CD14-positive monocyte (primary cell): ENCODE data around the gene CTSD. TPM values are rescaled to one million over a fixed set of nuclear protein-coding genes. Genes with fewer than 3 reads are reported as not detected.
"Not testable (repeated sequence)": the region's sequence is repeated elsewhere in the genome, so short reads cannot be mapped to it uniquely, and the experiment has no call there.

Source experiments
- DNase-seq, 3 donors: peaks; one replicate each; pipeline ENCODE4 v3.0.0-alpha.2; 2011 to 2022
- H2AFZ ChIP-seq: 2 replicates; pipeline ENCODE4 v1.6.0; 2012; ENCODE audit warnings: mild to moderate bottlenecking, low read depth, low read length, inconsistent platforms; ENCODE audit not compliant: insufficient read depth, poor library complexity, severe bottlenecking
- H3K27ac ChIP-seq, 2 donors: 1 replicate in 1 of 2; 2 replicates in 1 of 2; pipeline ENCODE4 v1.5.1; 2012 to 2013; ENCODE audit warnings: low read length in 2 of 2, control low read depth in 1 of 2, inconsistent platforms in 1 of 2, low read depth in 1 of 2, mild to moderate bottlenecking in 1 of 2
- H3K27me3 ChIP-seq, 2 donors: one replicate each; pipeline versions ENCODE4 v1.6.0 to v1.6.1; 2011 to 2013; ENCODE audit warnings: low read length in 2 of 2; ENCODE audit not compliant: control insufficient read depth in 2 of 2, insufficient read depth in 2 of 2
- H3K36me3 ChIP-seq, 2 donors: replicated peaks in 1 of 2; 1 replicate in 1 of 2; 2 replicates in 1 of 2; pipeline versions ENCODE4 v1.5.1 to v1.6.1; 2012 to 2013; ENCODE audit warnings: low read length in 2 of 2, control low read depth in 1 of 2, inconsistent platforms in 1 of 2, mild to moderate bottlenecking in 1 of 2; ENCODE audit not compliant: insufficient read depth in 2 of 2, control insufficient read depth in 1 of 2
- H3K4me1 ChIP-seq, 2 donors: 1 replicate in 1 of 2; 2 replicates in 1 of 2; pipeline versions ENCODE4 v1.5.1 to v1.6.1; 2012 to 2013; ENCODE audit warnings: low read length in 2 of 2, control low read depth in 1 of 2, inconsistent platforms in 1 of 2, mild to moderate bottlenecking in 1 of 2, moderate library complexity in 1 of 2; ENCODE audit not compliant: insufficient read depth in 2 of 2, control insufficient read depth in 1 of 2
- H3K4me2 ChIP-seq: replicated peaks from 2 replicates; pipeline ENCODE3; 2012; ENCODE audit warnings: low read length, moderate library complexity, mild to moderate bottlenecking; ENCODE audit not compliant: poor library complexity, severe bottlenecking; ENCODE audit errors: extremely low read depth
- H3K4me3 ChIP-seq, 3 experiments: fragments of 200-600 bp in 1 of 3; sonication (generic) in 1 of 3; replicated peaks in 1 of 3; 1 replicate in 2 of 3; 2 replicates in 1 of 3; pipeline ENCODE4 v1.5.1; 2011 to 2013; ENCODE audit warnings: low read length in 3 of 3, mild to moderate bottlenecking in 3 of 3, control low read depth in 2 of 3, low read depth in 2 of 3, inconsistent platforms in 1 of 3, moderate library complexity in 1 of 3
- H3K79me2 ChIP-seq: 2 replicates; pipeline ENCODE4 v1.6.0; 2012; ENCODE audit warnings: mild to moderate bottlenecking, control low read depth, inconsistent platforms, low read length, moderate library complexity; ENCODE audit not compliant: insufficient read depth
- H3K9ac ChIP-seq: 2 replicates; pipeline ENCODE4 v1.6.0; 2017; ENCODE audit warnings: low read length, mild to moderate bottlenecking; ENCODE audit not compliant: insufficient read depth, poor library complexity, severe bottlenecking
- H3K9me3 ChIP-seq, 2 donors: replicated peaks in 1 of 2; 1 replicate in 1 of 2; 2 replicates in 1 of 2; pipeline versions ENCODE4 v1.5.1 to v1.6.1; 2012 to 2013; ENCODE audit warnings: low read length in 2 of 2, control low read depth in 1 of 2; ENCODE audit not compliant: control insufficient read depth in 1 of 2, insufficient read depth in 1 of 2
- H4K20me1 ChIP-seq: 2 replicates; pipeline ENCODE4 v1.6.0; 2012; ENCODE audit warnings: mild to moderate bottlenecking, low read length, control low read depth, moderate library complexity; ENCODE audit not compliant: insufficient read depth
- H3K27ac Mint-ChIP-seq, 7 donors: one replicate each; pipeline ENCODE4 v1.8.0; 2020; ENCODE audit warnings: mild to moderate bottlenecking in 7 of 7, mixed read lengths in 7 of 7, moderate library complexity in 6 of 7, inconsistent platforms in 2 of 7
- H3K27me3 Mint-ChIP-seq, 3 donors: one replicate each; pipeline ENCODE4 v1.8.0; 2021 to 2022; ENCODE audit warnings: low read depth in 3 of 3, mild to moderate bottlenecking in 3 of 3, mixed read lengths in 3 of 3, moderate library complexity in 3 of 3, inconsistent platforms in 1 of 3
- H3K36me3 Mint-ChIP-seq, 2 donors: one replicate each; pipeline ENCODE4 v1.8.0; 2020; ENCODE audit warnings: mixed read lengths in 2 of 2, inconsistent platforms in 1 of 2, mild to moderate bottlenecking in 1 of 2
- H3K4me1 Mint-ChIP-seq: one replicate; pipeline ENCODE4 v1.8.0; 2020; ENCODE audit warnings: mild to moderate bottlenecking, mixed read lengths
- H3K4me3 Mint-ChIP-seq, 2 donors: one replicate each; pipeline ENCODE4 v1.8.0; 2020; ENCODE audit warnings: mild to moderate bottlenecking in 2 of 2, mixed read lengths in 2 of 2, moderate library complexity in 1 of 2
- H3K9me3 Mint-ChIP-seq, 7 donors: one replicate each; pipeline ENCODE4 v1.8.0; 2020 to 2022; ENCODE audit warnings: mixed read lengths in 7 of 7, mild to moderate bottlenecking in 6 of 7, moderate library complexity in 6 of 7, inconsistent platforms in 2 of 7
- CTCF ChIP-seq: fragments of 200-600 bp; IDR thresholded peaks from one replicate; pipeline ENCODE4 v1.8.0; 2022; ENCODE audit warnings: antibody characterized with exemption, mild to moderate bottlenecking
- WGBS: methylation state at CpG from one replicate; pipeline ENCODE4 v1.1.5; 2013; ENCODE audit warnings: missing lambda C conversion rate; ENCODE audit not compliant: insufficient coverage; 5-methylcytosine and 5-hydroxymethylcytosine counted together
- intact Hi-C, 2 donors: fragments of 100-400 bp; cut with micrococcal nuclease; formaldehyde crosslinking; loops; one replicate each; pipeline versions ENCODE4 v1.15.0 to v1.15.1; 2023
- polyA minus RNA-seq: library from RNA; depleted of rRNA, polyadenylated mRNA; stranded (reverse); fragments of >200 nt; gene quantifications from 2 replicates; pipeline ENCODE4 v1.2.3, GENCODE V29; 2012
- polyA plus RNA-seq, 3 donors: library from polyadenylated mRNA; depleted of rRNA in 1 of 3; unstranded in 2 of 3; stranded (reverse) in 1 of 3; fragments of 300-500 nt in 2 of 3; fragments of >200 nt in 1 of 3; fragmentation: Illumina TruSeq in 2 of 3; gene quantifications; 1 replicate in 2 of 3; 2 replicates in 1 of 3; pipeline ENCODE4 v1.2.3, GENCODE V29; 2012 to 2021
- total RNA-seq, 12 experiments: library from RNA in 1 of 12; stranded (reverse) in 1 of 12; fragments of 120-200 nt in 1 of 12; gene quantifications; one replicate each; pipeline ENCODE4 v1.2.4 and lab custom pipeline; 2013 to 2026; ENCODE audit warnings: mixed read lengths in 6 of 12, inconsistent platforms in 1 of 12

The CTSD gene
- 542 TPM for total RNA-seq (2013)
- polyA plus RNA-seq (1,000 to 10,000 TPM in 1 of 3 donors, 100 to 1,000 TPM in 2; 835 to 1,372 (median 855) TPM), polyA minus RNA-seq (451 and 790 TPM in 2 replicates), total RNA-seq (lab: John Stamatoyannopoulos, UW) (25.8 to 311 (median 163) reads per million in 11 experiments)

DNA sequence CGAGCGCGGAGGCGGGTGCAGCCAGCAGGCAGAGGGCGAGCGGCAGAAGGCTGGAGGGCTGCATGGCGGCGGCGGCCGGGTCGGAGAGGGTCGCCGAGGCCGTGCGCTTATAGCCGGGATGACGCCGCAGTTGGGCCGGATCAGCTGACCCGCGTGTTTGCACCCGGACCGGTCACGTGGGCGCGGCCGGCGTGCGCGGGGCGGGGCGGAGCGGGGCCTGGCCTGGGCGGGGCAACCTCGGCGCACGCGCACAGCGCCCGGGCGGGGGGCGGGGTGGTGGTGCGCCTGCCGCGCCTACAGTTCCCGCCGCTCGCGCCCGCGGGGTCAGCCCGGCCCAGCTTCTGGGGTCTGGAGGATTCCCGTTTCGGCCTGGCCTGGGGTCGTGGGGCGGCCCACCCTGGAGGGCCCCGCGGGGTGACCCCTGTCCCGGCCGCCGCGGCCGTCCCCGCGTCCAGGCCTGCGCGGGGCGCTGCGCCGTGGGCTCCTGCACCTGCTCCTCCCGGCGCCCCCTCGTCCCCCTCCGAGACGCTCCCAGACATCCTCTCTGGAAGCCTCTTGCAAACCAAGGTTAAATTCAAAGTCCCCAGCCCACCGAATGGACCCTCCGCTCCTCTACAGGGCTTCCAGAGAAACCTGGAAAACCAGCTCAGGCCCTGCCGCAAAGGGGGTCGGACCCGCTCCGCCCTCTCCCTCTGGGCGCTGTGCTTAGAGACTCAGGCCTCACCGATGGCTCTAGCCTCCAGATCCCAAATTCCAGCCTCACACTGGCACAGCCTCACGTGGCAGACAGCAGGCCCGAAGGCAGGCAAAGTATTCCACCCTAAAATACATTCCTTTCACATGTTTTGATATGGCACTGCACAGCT is at the start of gene CTSD:
TSS of gene CTSD (minus strand) at position 132 of the 866 bp plus-strand sequence. CDS start at position 64, 68 bp downstream.
- 2% methylated on average over 83 of the region's 85 CpGs for WGBS
- TF ChIP-seq CTCF = no peak
- intact Hi-C loops = loop anchor here in 1 of 2 donors (2.0 to 5.0 kb wide), 2 partner anchors 19 to 88 kb away; partner anchors contain the start of gene LSP1

GRCh38 chr11:1813356-1813755 is 49.6 kb upstream of the CTSD start:
- DNase-seq, H3K9ac ChIP-seq, intact Hi-C loops, H3K27ac ChIP-seq, H3K27ac Mint-ChIP-seq, H3K79me2 ChIP-seq, H3K36me3 ChIP-seq, H2AFZ ChIP-seq, H3K4me2 ChIP-seq, H3K4me3 ChIP-seq, H4K20me1 ChIP-seq: not testable (repeated sequence)
- peaks cover 20% of the 10 kb centered on the region for H3K4me1 Mint-ChIP-seq
- H3K27me3 Mint-ChIP-seq = peaks cover 82 to 90% (median 90%) of the 10 kb centered on the region in 3 donors
- H3K9me3 ChIP-seq = peaks cover 32 to 35% of the 10 kb centered on the region in 2 donors
- peaks cover 10 to 13% of the 10 kb centered on the region in 2 donors for H3K36me3 Mint-ChIP-seq
- peaks cover 14 to 15% of the 10 kb centered on the region in 2 donors for H3K4me1 ChIP-seq
- peaks cover 3 to 51% (median 39%) of the 10 kb centered on the region in 7 donors for H3K9me3 Mint-ChIP-seq
- 73% methylated on average over 6 of the region's 9 CpGs for WGBS
- H3K4me3 Mint-ChIP-seq = peak overlapping the region in 1 of 2 donors; percentile 86
- peaks cover 43 to 89% of the 10 kb centered on the region in 2 donors for H3K27me3 ChIP-seq

More for the DNA sequence above, at the start of gene CTSD:
- H3K27me3 ChIP-seq = no peaks in the 10 kb centered on the region
- H3K4me1 Mint-ChIP-seq = peaks cover 43% of the 10 kb centered on the region
- H4K20me1 ChIP-seq = peaks cover 42% of the 10 kb centered on the region
- peak within 1 kb of the TSS; percentile 97 for H3K9ac ChIP-seq
- peak within 1 kb of the TSS; percentile 83 to 98 (median 90) for H3K4me3 ChIP-seq
- peak within 1 kb of the TSS; percentile 95 to 97 for H3K27ac ChIP-seq
- H3K4me3 Mint-ChIP-seq = peak within 1 kb of the TSS; percentile 92 to 95
- peaks cover 15 to 21% of the 10 kb centered on the region in 2 donors for H3K36me3 ChIP-seq
- H3K9me3 ChIP-seq = no peaks in the 10 kb centered on the region
- peak within 1 kb of the TSS; percentile 81 for H2AFZ ChIP-seq
- peaks cover 24 to 32% of the 10 kb centered on the region in 2 donors for H3K36me3 Mint-ChIP-seq
- no peaks in the 10 kb centered on the region for H3K9me3 Mint-ChIP-seq
- H3K4me1 ChIP-seq = peaks cover 46 to 56% of the 10 kb centered on the region in 2 donors
- H3K79me2 ChIP-seq = peaks cover 47% of the 10 kb centered on the region
- H3K27me3 Mint-ChIP-seq = peaks cover 0 to 3% (median 0%) of the 10 kb centered on the region in 3 donors
- DNase-seq = peak; percentile 83 to 88 (median 84)
- peak within 1 kb of the TSS; percentile 100 for H3K4me2 ChIP-seq
- H3K27ac Mint-ChIP-seq = peak within 1 kb of the TSS; percentile 92 to 97 (median 96)
